PC-9 (cell line): Measurements from ENCODE around the gene C20orf204.

Source experiments
- CTCF ChIP-seq: fragments of 200-600 bp; sonication (generic); conservative IDR thresholded peaks from 2 replicates; pipeline ENCODE4 v1.6.1; 2017; ENCODE audit warnings: mixed run types, antibody characterized with exemption, mild to moderate bottlenecking, moderate library complexity
- EZH2 ChIP-seq: fragments of 200-600 bp; sonication (generic); IDR thresholded peaks from 2 replicates; pipeline ENCODE4 v1.8.0; 2017; ENCODE audit warnings: antibody characterized with exemption, low read depth

GRCh38 chr20:64000906-64001305, 35.1 kb upstream of the C20orf204 start:
- TF ChIP-seq CTCF = no peak
- TF ChIP-seq EZH2 = no peak
